Neural cell (in vitro differentiated cells): ENCODE results near the gene TBC1D5. TPM values are rescaled to one million over a fixed set of nuclear protein-coding genes. Genes with fewer than 3 reads are reported as not detected.

Experiments used
- H2AFZ ChIP-seq: fragments of 200-600, 300-800 bp; sonication (generic), shearing (Covaris generic); 2 replicates; pipeline ENCODE4 v1.6.0; 2014; ENCODE audit warnings: low read depth, mild to moderate bottlenecking, antibody characterized with exemption, low read length, moderate library complexity
- H3F3A ChIP-seq: fragments of 200-600 bp; shearing (Covaris generic); 2 replicates; pipeline ENCODE4 v1.6.1; 2016; ENCODE audit warnings: mild to moderate bottlenecking, moderate library complexity, mixed read lengths, antibody characterized with exemption, low read length; ENCODE audit not compliant: insufficient read depth, poor library complexity, severe bottlenecking
- H3K27ac ChIP-seq: fragments of 200-600, 300-800 bp; sonication (generic), shearing (Covaris generic); 2 replicates; pipeline ENCODE4 v1.5.1; 2014; ENCODE audit warnings: mild to moderate bottlenecking, low read length, moderate library complexity
- H3K27me3 ChIP-seq: fragments of 300-800, 200-600 bp; sonication (generic), shearing (Covaris generic); 2 replicates; pipeline ENCODE4 v1.6.0; 2014; ENCODE audit warnings: mild to moderate bottlenecking, low read depth, low read length, moderate library complexity; ENCODE audit not compliant: insufficient read depth
- H3K36me3 ChIP-seq: fragments of 300-800, 200-600 bp; sonication (generic), shearing (Covaris generic); 2 replicates; pipeline ENCODE4 v1.5.1; 2014; ENCODE audit warnings: mild to moderate bottlenecking, antibody characterized with exemption, low read length, moderate library complexity; ENCODE audit not compliant: insufficient read depth
- H3K4me2 ChIP-seq: fragments of 300-800, 200-600 bp; sonication (generic), shearing (Covaris generic); 2 replicates; pipeline ENCODE4 v1.6.0; 2014; ENCODE audit warnings: mild to moderate bottlenecking, low read length
- H3K4me3 ChIP-seq: fragments of 300-800, 200-600 bp; sonication (generic), shearing (Covaris generic); 2 replicates; pipeline ENCODE4 v1.5.1; 2014; ENCODE audit warnings: mild to moderate bottlenecking, low read length, moderate library complexity
- H3K79me2 ChIP-seq: fragments of 200-600 bp; shearing (Covaris generic); replicated peaks from 2 replicates; pipeline ENCODE4 v1.6.0; 2014; ENCODE audit warnings: mild to moderate bottlenecking, low read length, moderate library complexity; ENCODE audit not compliant: insufficient read depth
- H3K9ac ChIP-seq: fragments of 300-800, 200-600 bp; sonication (generic), shearing (Covaris generic); 2 replicates; pipeline ENCODE4 v1.6.1; 2016; ENCODE audit warnings: mild to moderate bottlenecking, low read length, mixed read lengths
- H3K9me2 ChIP-seq: fragments of 200-600 bp; shearing (Covaris generic); 2 replicates; pipeline ENCODE4 v1.6.1; 2016; ENCODE audit warnings: mild to moderate bottlenecking, low read length, mixed read lengths; ENCODE audit not compliant: insufficient read depth
- H3K9me3 ChIP-seq: fragments of 200-600, 300-800 bp; sonication (generic), shearing (Covaris generic); 2 replicates; pipeline ENCODE4 v1.6.1; 2016; ENCODE audit warnings: mild to moderate bottlenecking, mixed run types, low read length, moderate library complexity, mixed read lengths
- H4K20me1 ChIP-seq: fragments of 200-600 bp; shearing (Covaris generic); 2 replicates; pipeline ENCODE4 v1.6.1; 2016; ENCODE audit warnings: mild to moderate bottlenecking, mixed run types; ENCODE audit not compliant: insufficient read depth
- CTCF ChIP-seq: fragments of 450-650 bp; IDR thresholded peaks from 2 replicates; pipeline ENCODE4 v1.5.1; 2014; ENCODE audit warnings: antibody characterized with exemption, mild to moderate bottlenecking, moderate library complexity; ENCODE audit not compliant: poor library complexity, severe bottlenecking
- EP300 ChIP-seq: fragments of 450-650 bp; conservative IDR thresholded peaks from 2 replicates; pipeline ENCODE4 v1.6.1; 2014; ENCODE audit warnings: antibody characterized with exemption, mild to moderate bottlenecking, moderate library complexity; ENCODE audit not compliant: poor library complexity, severe bottlenecking
- EZH2 ChIP-seq: fragments of 200-600, 300-800 bp; shearing (Covaris generic), sonication (generic); IDR thresholded peaks from 2 replicates; pipeline ENCODE4 v1.6.1; 2014; ENCODE audit warnings: antibody characterized with exemption, low read length, borderline replicate concordance, mild to moderate bottlenecking; ENCODE audit not compliant: insufficient read depth, poor library complexity, severe bottlenecking
- MXI1 ChIP-seq: fragments of 450-650 bp; conservative IDR thresholded peaks from 2 replicates; pipeline ENCODE4 v1.6.1; 2014; ENCODE audit warnings: antibody characterized with exemption, mild to moderate bottlenecking; ENCODE audit not compliant: poor library complexity, severe bottlenecking
- POLR2AphosphoS5 ChIP-seq: IDR thresholded peaks from 2 replicates; pipeline ENCODE4 v1.6.1; 2012
- RAD21 ChIP-seq: fragments of 450-650 bp; conservative IDR thresholded peaks from 2 replicates; pipeline ENCODE4 v1.6.1; 2014; ENCODE audit warnings: antibody characterized with exemption, mild to moderate bottlenecking, moderate library complexity
- SMC3 ChIP-seq: fragments of 450-650 bp; conservative IDR thresholded peaks from 2 replicates; pipeline ENCODE4 v1.6.1; 2014; ENCODE audit warnings: antibody characterized with exemption, mild to moderate bottlenecking, moderate library complexity; ENCODE audit not compliant: poor library complexity
- TAF1 ChIP-seq: IDR thresholded peaks from 2 replicates; pipeline ENCODE4 v1.6.1; 2012; ENCODE audit warnings: low read depth
- polyA plus RNA-seq: library from polyadenylated mRNA; depleted of rRNA; stranded (reverse); fragments of >200 nt; gene quantifications from 2 replicates; pipeline ENCODE4 v1.2.3, GENCODE V29; 2014
- TF ChIP-seq, protein P1 (sequence below): IDR thresholded peaks from 2 replicates; pipeline ENCODE4 v1.6.1; 2012; ENCODE audit warnings: borderline replicate concordance

The TBC1D5 gene
- polyA plus RNA-seq, 1 donor from 2014 or later: 28.3 TPM

- Histone ChIP-seq H3K9me3 (no peaks in the 10 kb centered on the region), H3K79me2 (no peaks in the 10 kb centered on the region), H3K4me2 (no peak overlapping the region), H3K27ac (no peak overlapping the region), H4K20me1 (no peaks in the 10 kb centered on the region), H3K36me3 (no peaks in the 10 kb centered on the region), H2AFZ (no peak overlapping the region), H3K9me2 (no peaks in the 10 kb centered on the region), H3F3A (no peaks in the 10 kb centered on the region), H3K9ac (no peak overlapping the region), H3K27me3 (no peaks in the 10 kb centered on the region), H3K4me3 (no peak overlapping the region)
- TF ChIP-seq SMC3 (no peak), MXI1 (no peak), POLR2AphosphoS5 (no peak)
- TF ChIP-seq, protein P1, sequence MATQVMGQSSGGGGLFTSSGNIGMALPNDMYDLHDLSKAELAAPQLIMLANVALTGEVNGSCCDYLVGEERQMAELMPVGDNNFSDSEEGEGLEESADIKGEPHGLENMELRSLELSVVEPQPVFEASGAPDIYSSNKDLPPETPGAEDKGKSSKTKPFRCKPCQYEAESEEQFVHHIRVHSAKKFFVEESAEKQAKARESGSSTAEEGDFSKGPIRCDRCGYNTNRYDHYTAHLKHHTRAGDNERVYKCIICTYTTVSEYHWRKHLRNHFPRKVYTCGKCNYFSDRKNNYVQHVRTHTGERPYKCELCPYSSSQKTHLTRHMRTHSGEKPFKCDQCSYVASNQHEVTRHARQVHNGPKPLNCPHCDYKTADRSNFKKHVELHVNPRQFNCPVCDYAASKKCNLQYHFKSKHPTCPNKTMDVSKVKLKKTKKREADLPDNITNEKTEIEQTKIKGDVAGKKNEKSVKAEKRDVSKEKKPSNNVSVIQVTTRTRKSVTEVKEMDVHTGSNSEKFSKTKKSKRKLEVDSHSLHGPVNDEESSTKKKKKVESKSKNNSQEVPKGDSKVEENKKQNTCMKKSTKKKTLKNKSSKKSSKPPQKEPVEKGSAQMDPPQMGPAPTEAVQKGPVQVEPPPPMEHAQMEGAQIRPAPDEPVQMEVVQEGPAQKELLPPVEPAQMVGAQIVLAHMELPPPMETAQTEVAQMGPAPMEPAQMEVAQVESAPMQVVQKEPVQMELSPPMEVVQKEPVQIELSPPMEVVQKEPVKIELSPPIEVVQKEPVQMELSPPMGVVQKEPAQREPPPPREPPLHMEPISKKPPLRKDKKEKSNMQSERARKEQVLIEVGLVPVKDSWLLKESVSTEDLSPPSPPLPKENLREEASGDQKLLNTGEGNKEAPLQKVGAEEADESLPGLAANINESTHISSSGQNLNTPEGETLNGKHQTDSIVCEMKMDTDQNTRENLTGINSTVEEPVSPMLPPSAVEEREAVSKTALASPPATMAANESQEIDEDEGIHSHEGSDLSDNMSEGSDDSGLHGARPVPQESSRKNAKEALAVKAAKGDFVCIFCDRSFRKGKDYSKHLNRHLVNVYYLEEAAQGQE: no peak
These were observed 58.8 kb downstream of the TBC1D5 start for GRCh38 chr3:17683542-17684207.

- H3K36me3 ChIP-seq: no peaks in the 10 kb centered on the region
- H4K20me1 ChIP-seq: no peaks in the 10 kb centered on the region
- no peaks in the 10 kb centered on the region for H3K79me2 ChIP-seq
- no peaks in the 10 kb centered on the region for H3K9me2 ChIP-seq
- TF ChIP-seq MXI1: no peak
- no peak for TF ChIP-seq CTCF
- no peak for TF ChIP-seq EZH2
- no peak for TF ChIP-seq RAD21
- no peak for TF ChIP-seq SMC3
- H3K4me2 ChIP-seq: no peak overlapping the region
- no peaks in the 10 kb centered on the region for H3F3A ChIP-seq
- H3K27me3 ChIP-seq: no peaks in the 10 kb centered on the region
- H2AFZ ChIP-seq: no peak overlapping the region
- H3K9me3 ChIP-seq: no peaks in the 10 kb centered on the region
- no peak overlapping the region for H3K4me3 ChIP-seq
- H3K27ac ChIP-seq: no peak overlapping the region
- no peak overlapping the region for H3K9ac ChIP-seq
These were observed 61.9 kb downstream of the TBC1D5 start for GRCh38 chr3:17680530-17680929.

DNA sequence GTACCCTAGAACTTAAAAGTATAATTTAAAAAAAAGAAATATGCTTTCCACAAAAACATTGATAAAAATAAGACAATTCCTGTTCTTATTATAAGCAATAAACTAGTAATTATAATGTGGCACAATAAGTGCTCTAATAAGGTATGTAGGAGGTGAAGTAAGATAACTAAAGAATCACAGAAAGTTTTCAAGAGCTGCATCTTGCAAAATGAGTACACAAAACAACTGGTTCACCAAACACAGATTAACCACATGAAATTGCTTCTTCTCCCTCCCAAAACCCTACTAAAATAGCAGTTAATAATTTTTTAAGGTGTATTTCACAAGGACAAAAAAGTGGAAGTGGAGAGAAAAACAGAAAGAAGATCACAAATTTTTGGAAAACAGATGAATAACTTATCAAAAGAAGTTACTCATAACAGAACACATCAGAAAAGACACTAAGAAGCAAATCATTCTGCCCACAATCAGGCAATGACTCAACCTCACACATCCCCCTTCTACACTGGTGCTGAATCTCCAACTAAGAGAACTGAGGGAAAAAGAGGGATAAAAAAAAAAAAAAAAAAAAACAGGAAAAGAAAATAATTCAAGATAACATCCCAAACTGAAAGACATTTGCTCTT is 64.2 kb downstream of the TBC1D5 start:
- H3K79me2 ChIP-seq: no peaks in the 10 kb centered on the region
- H4K20me1 ChIP-seq: no peaks in the 10 kb centered on the region
- no peaks in the 10 kb centered on the region for H3K9me2 ChIP-seq
- H3K4me3 ChIP-seq: no peak overlapping the region
- no peak for TF ChIP-seq MXI1
- no peak for TF ChIP-seq TAF1
- no peak for TF ChIP-seq CTCF
- no peak for TF ChIP-seq SMC3
- no peak for TF ChIP-seq EP300
- no peaks in the 10 kb centered on the region for H3F3A ChIP-seq
- no peak overlapping the region for H2AFZ ChIP-seq
- no peak overlapping the region for H3K27ac ChIP-seq
- no peaks in the 10 kb centered on the region for H3K9me3 ChIP-seq
- no peaks in the 10 kb centered on the region for H3K27me3 ChIP-seq
- no peak overlapping the region for H3K9ac ChIP-seq
- H3K4me2 ChIP-seq: no peak overlapping the region
- no peaks in the 10 kb centered on the region for H3K36me3 ChIP-seq
